ENCODE measurements around the gene EXOC6B.

Gene EXOC6B

GRCh38 chr2:72678024-72678423 is 147.8 kb downstream of the EXOC6B start:
- Histone ChIP-seq H3F3A (ENCODE audit: low read depth) (no peaks in the 10 kb centered on the region), H2AFZ (ENCODE audit: low read length) (no peak overlapping the region), H3K4me3 (ENCODE audit: low read length, poor library complexity, severe bottlenecking) (no peak overlapping the region), H3K79me2 (ENCODE audit: insufficient read depth, low read length) (no peaks in the 10 kb centered on the region), H3K4me2 (ENCODE audit: low read depth, low read length, poor library complexity, severe bottlenecking) (no peak overlapping the region), H3K9me3 (ENCODE audit: insufficient read depth, low read depth, low read length) (no peaks in the 10 kb centered on the region), H3K27me3 (ENCODE audit: insufficient read depth, low read length, poor library complexity, severe bottlenecking) (no peaks in the 10 kb centered on the region), H3K9ac (ENCODE audit: low read depth, low read length, poor library complexity, severe bottlenecking) (no peak overlapping the region), H3K4me1 (ENCODE audit: insufficient read depth, low read length, poor library complexity, severe bottlenecking) (no peaks in the 10 kb centered on the region), H3K9me2 (replicated peaks; ENCODE audit: low read depth, low read length) (no peaks in the 10 kb centered on the region), H4K20me1 (ENCODE audit: insufficient read depth, low read length, poor library complexity, severe bottlenecking) (no peaks in the 10 kb centered on the region), H3K36me3 (ENCODE audit: insufficient read depth, low read length) (no peaks in the 10 kb centered on the region)
- no peak for TF ChIP-seq EZH2phosphoT487 (IDR thresholded peaks at IDR 0.05; ENCODE audit: borderline replicate concordance)
- TF ChIP-seq, protein P1, sequence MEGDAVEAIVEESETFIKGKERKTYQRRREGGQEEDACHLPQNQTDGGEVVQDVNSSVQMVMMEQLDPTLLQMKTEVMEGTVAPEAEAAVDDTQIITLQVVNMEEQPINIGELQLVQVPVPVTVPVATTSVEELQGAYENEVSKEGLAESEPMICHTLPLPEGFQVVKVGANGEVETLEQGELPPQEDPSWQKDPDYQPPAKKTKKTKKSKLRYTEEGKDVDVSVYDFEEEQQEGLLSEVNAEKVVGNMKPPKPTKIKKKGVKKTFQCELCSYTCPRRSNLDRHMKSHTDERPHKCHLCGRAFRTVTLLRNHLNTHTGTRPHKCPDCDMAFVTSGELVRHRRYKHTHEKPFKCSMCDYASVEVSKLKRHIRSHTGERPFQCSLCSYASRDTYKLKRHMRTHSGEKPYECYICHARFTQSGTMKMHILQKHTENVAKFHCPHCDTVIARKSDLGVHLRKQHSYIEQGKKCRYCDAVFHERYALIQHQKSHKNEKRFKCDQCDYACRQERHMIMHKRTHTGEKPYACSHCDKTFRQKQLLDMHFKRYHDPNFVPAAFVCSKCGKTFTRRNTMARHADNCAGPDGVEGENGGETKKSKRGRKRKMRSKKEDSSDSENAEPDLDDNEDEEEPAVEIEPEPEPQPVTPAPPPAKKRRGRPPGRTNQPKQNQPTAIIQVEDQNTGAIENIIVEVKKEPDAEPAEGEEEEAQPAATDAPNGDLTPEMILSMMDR (conservative IDR thresholded peaks at IDR 0.05; ENCODE audit: low read length) = no peak

- Histone ChIP-seq H3K36me3 (ENCODE audit: insufficient read depth, low read length) (no peaks in the 10 kb centered on the region), H2AFZ (ENCODE audit: low read length) (no peak overlapping the region), H3K9me3 (ENCODE audit: insufficient read depth, low read depth, low read length) (no peaks in the 10 kb centered on the region), H3K27me3 (ENCODE audit: insufficient read depth, low read length, poor library complexity, severe bottlenecking) (no peaks in the 10 kb centered on the region), H3K9ac (ENCODE audit: low read depth, low read length, poor library complexity, severe bottlenecking) (no peak overlapping the region), H3K9me2 (replicated peaks; ENCODE audit: low read depth, low read length) (no peaks in the 10 kb centered on the region), H3K4me1 (ENCODE audit: insufficient read depth, low read length, poor library complexity, severe bottlenecking) (no peaks in the 10 kb centered on the region), H4K20me1 (ENCODE audit: insufficient read depth, low read length, poor library complexity, severe bottlenecking) (no peaks in the 10 kb centered on the region), H3K4me3 (ENCODE audit: low read length, poor library complexity, severe bottlenecking) (no peak overlapping the region), H3K79me2 (ENCODE audit: insufficient read depth, low read length) (no peaks in the 10 kb centered on the region), H3K4me2 (ENCODE audit: low read depth, low read length, poor library complexity, severe bottlenecking) (no peak overlapping the region), H3F3A (ENCODE audit: low read depth) (no peaks in the 10 kb centered on the region)
- TF ChIP-seq, protein P1 (conservative IDR thresholded peaks at IDR 0.05; ENCODE audit: low read length) = no peak
- no peak for TF ChIP-seq EZH2phosphoT487 (IDR thresholded peaks at IDR 0.05; ENCODE audit: borderline replicate concordance)
These were observed 149.3 kb downstream of the EXOC6B start for GRCh38 chr2:72676341-72677025.

GRCh38 chr2:72674982-72675915 is 150.6 kb downstream of the EXOC6B start:
- no peaks in the 10 kb centered on the region for H3K9me3 ChIP-seq (ENCODE audit: insufficient read depth, low read depth, low read length)
- no peaks in the 10 kb centered on the region for H3K79me2 ChIP-seq (ENCODE audit: insufficient read depth, low read length)
- TF ChIP-seq, protein P1 (conservative IDR thresholded peaks at IDR 0.05; ENCODE audit: low read length) = no peak
- TF ChIP-seq EZH2phosphoT487 (IDR thresholded peaks at IDR 0.05; ENCODE audit: borderline replicate concordance) = no peak
- no peaks in the 10 kb centered on the region for H4K20me1 ChIP-seq (ENCODE audit: insufficient read depth, low read length, poor library complexity, severe bottlenecking)
- H3F3A ChIP-seq (ENCODE audit: low read depth) = no peaks in the 10 kb centered on the region
- no peak overlapping the region for H3K4me3 ChIP-seq (ENCODE audit: low read length, poor library complexity, severe bottlenecking)
- H3K4me2 ChIP-seq (ENCODE audit: low read depth, low read length, poor library complexity, severe bottlenecking) = no peak overlapping the region
- H3K36me3 ChIP-seq (ENCODE audit: insufficient read depth, low read length) = no peaks in the 10 kb centered on the region
- H3K4me1 ChIP-seq (ENCODE audit: insufficient read depth, low read length, poor library complexity, severe bottlenecking) = no peaks in the 10 kb centered on the region
- no peaks in the 10 kb centered on the region for H3K27me3 ChIP-seq (ENCODE audit: insufficient read depth, low read length, poor library complexity, severe bottlenecking)
- no peaks in the 10 kb centered on the region for H3K9me2 ChIP-seq (replicated peaks; ENCODE audit: low read depth, low read length)
- H2AFZ ChIP-seq (ENCODE audit: low read length) = no peak overlapping the region
- H3K9ac ChIP-seq (ENCODE audit: low read depth, low read length, poor library complexity, severe bottlenecking) = no peak overlapping the region
